GM19467 (cell line): ENCODE data around the gene DCC.

Source experiments
- ATAC-seq: cut with Tn5 transposase; IDR thresholded peaks from one replicate; pipeline ENCODE4 v1.9.1; 2021; ENCODE audit warnings: mild to moderate bottlenecking, moderate library complexity; ENCODE audit not compliant: unreplicated experiment

DCC gene

DNA sequence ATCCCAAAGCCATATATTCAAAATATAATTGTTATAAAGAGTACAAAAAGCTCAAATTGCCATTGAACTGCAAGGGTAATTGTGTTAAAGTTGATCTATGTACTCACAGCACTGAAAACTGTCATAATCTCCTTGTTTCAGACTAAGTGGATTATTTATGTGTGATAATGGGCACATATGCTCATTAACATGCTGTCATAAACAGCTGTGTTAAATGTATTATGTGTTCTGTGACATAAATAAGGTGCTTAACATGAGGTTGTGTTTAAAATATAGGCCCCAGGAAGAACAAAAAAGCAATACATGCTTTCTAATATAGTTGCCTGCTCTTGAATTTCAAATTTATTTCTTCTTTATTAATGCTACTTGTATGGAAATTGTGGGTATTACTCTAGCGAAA lies 409.5 kb downstream of the DCC start:
- no peak for ATAC-seq

DNA sequence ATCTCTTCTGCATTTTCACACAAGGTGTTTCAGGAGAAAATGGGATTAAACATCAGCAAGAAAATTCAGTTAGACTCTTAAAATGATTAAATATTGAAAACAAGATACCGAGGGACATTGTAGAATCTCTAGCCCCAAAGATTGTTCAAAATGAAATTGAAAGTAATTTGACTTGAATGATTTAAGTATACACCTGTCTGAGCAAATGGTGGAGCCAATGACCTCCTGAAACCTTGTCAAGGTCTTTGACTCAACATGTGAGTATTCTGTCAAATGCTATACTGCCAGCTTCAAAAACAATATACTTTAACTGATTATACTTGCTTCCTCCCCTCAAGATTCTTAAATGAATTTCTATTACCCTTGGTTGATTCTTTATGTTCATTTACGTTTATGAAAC lies 411.0 kb downstream of the DCC start:
- ATAC-seq = no peak

- no peak for ATAC-seq
Measured at GRCh38 chr18:52764316-52764715, 424.3 kb downstream of the DCC start.

GRCh38 chr18:52766002-52766545 lies 426.1 kb downstream of the DCC start:
- no peak for ATAC-seq

- no peak for ATAC-seq
Measured at GRCh38 chr18:52781113-52781512, 441.1 kb downstream of the DCC start.

GRCh38 chr18:52791321-52791720 lies 451.3 kb downstream of the DCC start:
- no peak for ATAC-seq

GRCh38 chr18:52812834-52813233 lies 472.8 kb downstream of the DCC start:
- ATAC-seq = no peak

DNA sequence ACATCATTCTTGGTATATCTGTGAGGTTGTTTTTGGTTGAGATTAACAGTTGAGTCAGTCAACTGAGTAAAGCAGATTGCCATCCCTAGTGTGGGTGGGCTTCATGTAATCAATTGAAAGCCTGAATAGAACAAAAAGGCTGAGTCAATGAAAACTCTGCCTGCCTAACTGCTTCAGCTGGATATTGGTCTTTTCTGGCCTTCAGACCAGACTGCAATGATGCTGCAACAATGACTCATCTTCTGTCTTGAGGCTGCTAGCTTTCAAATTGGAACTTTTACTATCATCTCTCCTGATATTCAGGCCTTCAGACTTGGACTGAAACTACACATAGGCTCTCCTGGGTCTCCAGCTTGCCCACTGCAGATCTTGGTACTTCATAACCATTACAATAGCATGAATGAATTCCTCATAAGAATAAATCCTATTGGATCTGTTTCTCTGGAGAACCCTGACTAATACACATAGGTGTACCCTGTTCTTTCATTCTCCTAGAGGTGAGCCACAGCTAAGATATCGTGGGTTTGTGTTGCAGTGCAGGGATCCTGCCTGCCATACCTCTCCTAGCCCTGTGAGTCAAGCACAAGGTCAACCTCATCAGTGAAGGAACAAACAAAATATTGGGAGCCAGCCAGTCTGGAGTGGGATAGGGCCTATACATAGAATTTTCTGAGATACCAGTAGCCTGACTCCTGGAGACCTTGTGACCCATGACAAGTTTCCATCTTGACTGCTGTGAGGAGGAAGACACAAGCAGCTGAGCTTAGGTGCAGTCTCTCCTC lies 473.8 kb downstream of the DCC start:
- ATAC-seq = no peak

DNA sequence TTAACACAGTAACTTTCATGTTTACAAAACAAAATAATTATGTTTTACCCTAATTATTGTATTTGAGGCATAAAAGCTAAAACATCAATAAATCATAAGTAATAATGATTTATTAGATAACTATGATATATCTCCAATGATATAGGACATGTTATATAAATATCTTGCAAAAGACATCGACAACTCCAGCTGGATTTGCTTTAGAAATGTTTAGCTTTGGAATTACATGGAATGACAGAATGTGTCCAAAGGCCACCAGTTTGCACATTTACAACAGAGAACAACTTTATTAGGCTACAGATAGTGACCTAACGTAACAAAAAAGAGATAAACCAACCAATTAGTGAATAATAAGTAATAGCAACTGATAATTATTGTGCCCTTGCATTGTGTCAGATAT lies 475.7 kb downstream of the DCC start:
- ATAC-seq = no peak

DNA sequence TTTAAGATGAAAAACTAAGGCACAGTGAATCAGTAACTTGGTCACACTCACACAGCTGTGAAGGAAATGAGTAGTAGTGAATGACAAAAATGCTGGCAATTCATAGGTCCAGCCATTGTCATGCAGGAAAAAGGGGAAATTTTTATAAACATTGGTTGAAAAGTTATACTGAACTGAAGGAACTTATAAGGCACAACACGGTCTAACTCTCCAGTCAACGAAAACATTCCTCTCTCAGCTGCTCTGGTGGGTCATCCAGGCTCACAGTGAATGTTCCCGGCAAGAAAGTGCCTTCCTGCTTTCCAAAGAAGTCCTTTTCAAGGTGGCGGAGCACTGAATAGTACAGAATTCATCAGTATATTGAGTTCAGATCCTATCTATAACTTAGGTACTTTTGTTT lies 476.1 kb downstream of the DCC start:
- ATAC-seq = no peak

DNA sequence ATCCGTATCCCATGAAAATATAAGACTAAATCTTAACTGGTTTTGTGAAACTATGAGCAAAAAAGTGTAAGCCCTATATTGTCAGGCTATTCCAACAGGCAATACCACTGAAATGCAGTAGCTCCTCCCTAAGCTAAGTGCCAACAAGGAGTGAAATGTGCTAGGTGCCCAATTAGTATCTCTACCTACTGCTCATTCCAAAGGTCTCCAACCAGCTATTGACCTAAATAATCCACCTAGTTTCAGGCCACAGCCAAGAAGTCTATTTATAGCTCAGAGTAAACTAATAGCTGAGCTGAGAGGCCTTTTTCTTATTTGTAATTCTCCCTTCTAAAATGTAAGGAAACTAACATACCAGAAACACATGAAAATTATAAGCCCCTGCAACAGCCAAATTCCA lies 482.2 kb downstream of the DCC start:
- ATAC-seq = no peak

GRCh38 chr18:52824126-52824525 lies 484.1 kb downstream of the DCC start:
- no peak for ATAC-seq

- ATAC-seq = no peak
Measured at GRCh38 chr18:52826994-52827393, 487.0 kb downstream of the DCC start.

- ATAC-seq = no peak
Measured at GRCh38 chr18:52829320-52829719, 489.3 kb downstream of the DCC start.

- ATAC-seq = no peak
Measured at GRCh38 chr18:52829876-52830405, 489.9 kb downstream of the DCC start.

DNA sequence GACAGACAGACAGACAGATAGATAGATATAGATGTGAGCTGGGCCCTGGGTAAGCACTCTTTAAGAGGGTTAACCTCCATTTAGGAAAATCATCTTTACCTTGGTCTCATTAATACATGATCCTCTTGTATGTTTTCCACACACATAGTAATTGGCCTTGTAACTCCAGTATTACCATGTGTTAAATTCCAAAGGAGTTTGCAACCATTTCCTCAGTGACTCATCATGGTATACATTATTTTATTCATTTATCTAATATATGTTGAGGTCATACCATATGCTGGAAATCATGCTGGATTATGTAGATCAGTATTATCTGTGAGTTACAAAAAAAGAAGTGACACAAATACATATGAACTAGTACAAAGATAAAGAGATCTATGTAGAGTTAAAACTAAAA lies 504.3 kb downstream of the DCC start:
- ATAC-seq = no peak

GRCh38 chr18:52845036-52845435 lies 505.0 kb downstream of the DCC start:
- ATAC-seq = no peak

DNA sequence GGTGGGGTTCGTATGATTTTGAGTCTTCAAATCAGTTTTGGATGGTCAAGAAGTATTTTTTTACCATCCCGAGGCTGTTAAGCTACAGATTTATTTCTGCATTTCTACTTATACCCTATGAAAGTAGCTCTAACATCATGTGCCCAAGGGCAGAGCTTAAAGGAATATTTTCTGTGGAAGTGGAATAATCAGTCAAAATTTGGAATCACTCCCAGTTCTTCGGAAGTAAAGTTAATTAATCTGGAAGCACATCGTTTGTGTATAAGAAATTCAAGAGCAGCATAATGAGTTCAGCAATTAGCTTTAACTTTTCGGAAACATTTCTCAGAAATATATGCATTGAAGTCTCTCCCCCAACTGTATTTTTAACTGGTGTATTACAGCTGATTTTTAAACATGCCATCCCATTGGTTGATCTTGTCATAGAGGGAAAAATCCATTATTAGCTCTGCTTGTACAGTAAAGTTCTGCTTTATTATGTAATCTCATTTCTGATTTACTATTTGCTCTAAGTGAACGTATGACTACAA lies 510.1 kb downstream of the DCC start:
- ATAC-seq = no peak

- ATAC-seq = no peak
Measured at GRCh38 chr18:52861558-52861957, 521.6 kb downstream of the DCC start.

DNA sequence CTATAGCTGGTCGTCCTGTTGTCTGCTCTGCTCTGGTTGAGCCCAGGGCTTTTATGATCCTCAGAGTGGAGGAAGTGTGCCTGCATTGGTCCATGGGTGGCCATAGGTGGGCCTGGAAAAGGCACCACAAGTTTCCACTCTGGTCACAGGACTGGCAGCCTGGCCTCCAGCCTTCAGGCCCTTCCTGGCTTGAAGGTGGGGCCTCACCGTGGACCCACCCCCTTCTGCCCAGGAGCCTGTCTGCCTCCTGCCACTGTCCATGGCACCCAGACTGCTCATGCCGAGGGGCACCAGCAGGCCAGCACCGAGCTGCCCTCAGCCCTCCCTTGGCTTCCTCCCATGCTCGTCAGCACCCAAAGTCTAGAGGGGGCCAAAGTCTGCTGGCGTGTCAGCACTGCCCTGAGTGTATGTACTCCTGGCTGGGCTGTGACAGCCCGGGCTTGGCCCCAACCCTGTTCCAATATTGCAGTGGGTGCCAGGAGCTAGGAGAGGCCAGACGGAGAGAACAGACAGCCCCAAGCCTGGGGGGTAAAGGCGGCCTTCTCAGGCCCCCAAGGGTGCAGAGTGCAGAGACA lies 529.4 kb downstream of the DCC start:
- no peak for ATAC-seq

DNA sequence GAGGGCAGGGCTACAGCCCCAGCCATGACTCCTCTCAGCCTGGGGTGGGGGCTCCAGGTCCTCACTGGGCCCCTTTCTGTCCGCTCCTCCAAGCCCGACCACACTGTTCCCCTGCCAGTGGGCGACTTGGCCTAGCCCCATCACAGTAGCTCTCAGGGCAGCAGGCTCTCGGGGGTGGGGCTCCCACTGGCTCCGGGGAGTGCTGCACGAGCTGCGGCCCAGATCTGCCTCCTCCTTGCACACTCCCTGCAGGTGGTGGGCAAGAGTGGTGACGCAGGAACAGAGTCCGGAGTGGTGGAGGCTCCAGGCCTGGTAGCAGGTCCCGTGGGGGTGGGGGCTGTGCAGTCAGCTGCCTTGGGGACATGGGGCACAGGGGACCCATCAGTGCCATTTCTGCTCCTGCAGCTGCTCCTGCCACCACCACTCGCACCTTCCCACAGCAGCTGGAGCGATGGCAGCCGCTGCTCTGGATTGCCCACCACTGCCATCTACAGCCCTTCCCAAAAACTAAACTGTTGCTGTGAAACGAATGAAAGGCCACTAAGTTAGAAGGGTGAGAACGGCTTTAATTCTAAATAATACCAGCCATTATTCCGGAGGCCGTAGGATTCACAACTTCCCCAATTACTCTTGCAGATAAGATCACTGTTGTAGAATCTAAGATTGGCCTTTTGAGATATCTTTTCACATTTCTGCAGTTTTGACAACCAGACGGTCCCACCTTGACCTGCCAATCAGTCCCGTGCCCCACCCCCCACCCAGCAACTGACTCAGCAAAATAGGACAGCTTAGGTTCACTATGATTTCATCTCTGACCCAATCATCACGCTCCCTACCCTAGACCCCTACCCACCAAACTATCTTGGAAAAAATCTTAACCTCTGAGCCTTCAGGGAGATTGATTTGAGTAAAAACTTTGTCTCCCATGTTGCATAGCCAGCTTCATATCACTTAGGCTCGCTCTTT lies 530.2 kb downstream of the DCC start:
- ATAC-seq = no peak
